Prostate gland (tissue), 2 donors: ENCODE data around the gene NPEPPS. TPM values are rescaled to one million over a fixed set of nuclear protein-coding genes. Genes with fewer than 3 reads are reported as not detected.
A peak's percentile ranks its signal among the peaks of the same experiment; 100 is the strongest.

Experiments
- DNase-seq: peaks from one replicate; pipeline ENCODE4 v3.0.0-alpha.2; 2019; ENCODE audit warnings: low spot score
- H3K27ac ChIP-seq, 2 donors: fragments of 200-600 bp; sonication (generic); 2 replicates each; pipeline ENCODE4 v1.5.1; 2017 to 2019
- H3K27me3 ChIP-seq: fragments of 200-600 bp; sonication (generic); replicated peaks from 2 replicates; pipeline ENCODE4 v1.5.1; 2019; ENCODE audit not compliant: insufficient read depth
- H3K36me3 ChIP-seq, 2 donors: fragments of 200-600 bp; sonication (generic); 1 replicate in 1 of 2; 2 replicates in 1 of 2; pipeline versions ENCODE4 v1.5.1 to v1.8.1; 2017 to 2019
- H3K4me1 ChIP-seq: fragments of 200-600 bp; sonication (generic); replicated peaks from 2 replicates; pipeline ENCODE4 v1.5.1; 2019
- H3K4me3 ChIP-seq, 2 donors: fragments of 200-600 bp; sonication (generic); 2 replicates each; pipeline ENCODE4 v1.5.1; 2017 to 2019
- H3K9me3 ChIP-seq: fragments of 200-600 bp; sonication (generic); 2 replicates; pipeline ENCODE4 v1.5.1; 2017
- CTCF ChIP-seq, 4 experiments: fragments of 200-600 bp in 2 of 4; fragments of 450-650 bp in 2 of 4; sonication (generic) in 2 of 4; IDR thresholded peaks; 1 replicate in 3 of 4; 2 replicates in 1 of 4; pipeline ENCODE4 v1.5.1; 2016 to 2019; ENCODE audit warnings: antibody characterized with exemption in 4 of 4, mild to moderate bottlenecking in 2 of 4, moderate library complexity in 2 of 4
- POLR2A ChIP-seq: fragments of 450-650 bp; IDR thresholded peaks from one replicate; pipeline ENCODE4 v1.6.1; 2016; ENCODE audit warnings: antibody characterized with exemption, mild to moderate bottlenecking
- POLR2AphosphoS5 ChIP-seq: sonication (generic); formaldehyde crosslinking; IDR thresholded peaks from one replicate; pipeline ENCODE4 v1.6.1; 2017; ENCODE audit warnings: antibody characterized with exemption
- WGBS: methylation state at CpG from one replicate; pipeline ENCODE4 v1.1.5; 2018; 5-methylcytosine and 5-hydroxymethylcytosine counted together
- intact Hi-C: fragments of 100-400 bp; cut with DNase I; formaldehyde crosslinking; loops from one replicate; pipeline ENCODE4 v1.14.2; 2022
- total RNA-seq, 2 donors: library from RNA; depleted of rRNA; stranded (reverse); fragments of >200 nt; gene quantifications; one replicate each; pipeline ENCODE4 v1.1.0, GENCODE V29; 2016

Gene NPEPPS
- total RNA-seq, 2 donors from 2014 or later, result 67.1 to 70.4 TPM

- Histone ChIP-seq H3K27ac (peak overlapping the region; percentile 94 to 96), H3K4me1 (peaks cover 4% of the 10 kb centered on the region), H3K36me3 (peaks cover 0 to 2% of the 10 kb centered on the region in 2 donors), H3K9me3 (no peaks in the 10 kb centered on the region), H3K4me3 (peak overlapping the region; percentile 69 to 96), H3K27me3 (no peaks in the 10 kb centered on the region)
- DNase-seq, result no peak
- WGBS, result 0% methylated on average over 45 of the region's 48 CpGs
- intact Hi-C loops, result no loop called here
- TF ChIP-seq CTCF (IDR thresholded peaks at IDR 0.05) (no peak), POLR2A (peak; percentile 29)
Observed at GRCh38 chr17:47649972-47650524, 119.1 kb downstream of the NPEPPS start.

- H3K4me1 ChIP-seq, result peaks cover 4% of the 10 kb centered on the region
- H3K27ac ChIP-seq, result peak overlapping the region; percentile 94 to 96
Observed at GRCh38 chr17:47650525-47651522, 119.9 kb downstream of the NPEPPS start.

GRCh38 chr17:47651704-47652103 lies 120.8 kb downstream of the NPEPPS start:
- H3K4me3 ChIP-seq, result no peak overlapping the region
- H3K4me1 ChIP-seq, result peaks cover 4% of the 10 kb centered on the region
- H3K27me3 ChIP-seq, result no peaks in the 10 kb centered on the region
- WGBS, result 38% methylated on average over 2 of the region's 2 CpGs
- no peak for TF ChIP-seq CTCF (IDR thresholded peaks at IDR 0.05)
- TF ChIP-seq POLR2AphosphoS5, result no peak
- TF ChIP-seq POLR2A, result no peak
- no peak overlapping the region for H3K27ac ChIP-seq
- H3K36me3 ChIP-seq, result peaks cover 2 to 3% of the 10 kb centered on the region in 2 donors
- no peak for DNase-seq
- intact Hi-C loops, result no loop called here
- no peaks in the 10 kb centered on the region for H3K9me3 ChIP-seq

More at GRCh38 chr17:47650525-47651522, 119.9 kb downstream of the NPEPPS start:
- 2% methylated on average over 19 of the region's 39 CpGs for WGBS
- Histone ChIP-seq H3K4me3 (peak overlapping the region; percentile 69 to 96), H3K36me3 (peaks cover 0 to 2% of the 10 kb centered on the region in 2 donors), H3K9me3 (no peaks in the 10 kb centered on the region), H3K27me3 (no peaks in the 10 kb centered on the region)
- TF ChIP-seq CTCF (IDR thresholded peaks at IDR 0.05) (no peak), POLR2AphosphoS5 (peak; percentile 82)
- DNase-seq, result peak; percentile 93
- intact Hi-C loops, result no loop called here

- Histone ChIP-seq H3K27ac (no peak overlapping the region), H3K4me3 (no peak overlapping the region), H3K4me1 (peaks cover 4% of the 10 kb centered on the region), H3K36me3 (peaks cover 4 to 9% of the 10 kb centered on the region in 2 donors), H3K27me3 (no peaks in the 10 kb centered on the region), H3K9me3 (no peaks in the 10 kb centered on the region)
- intact Hi-C loops, result no loop called here
- 88% methylated on average over 6 of the region's 6 CpGs for WGBS
- no peak for DNase-seq
- no peak for TF ChIP-seq POLR2AphosphoS5
- TF ChIP-seq CTCF (IDR thresholded peaks at IDR 0.05), result no peak
- TF ChIP-seq POLR2A, result no peak
Observed at GRCh38 chr17:47652570-47652969, 121.7 kb downstream of the NPEPPS start.
